ENCODE measurements around the gene TMC5. TPM values are rescaled to one million over a fixed set of nuclear protein-coding genes. Genes with fewer than 3 reads are reported as not detected.

Gene TMC5
- total RNA-seq, 6 experiments from 2014 or later = 0.06 TPM; not detected in 5

DNA sequence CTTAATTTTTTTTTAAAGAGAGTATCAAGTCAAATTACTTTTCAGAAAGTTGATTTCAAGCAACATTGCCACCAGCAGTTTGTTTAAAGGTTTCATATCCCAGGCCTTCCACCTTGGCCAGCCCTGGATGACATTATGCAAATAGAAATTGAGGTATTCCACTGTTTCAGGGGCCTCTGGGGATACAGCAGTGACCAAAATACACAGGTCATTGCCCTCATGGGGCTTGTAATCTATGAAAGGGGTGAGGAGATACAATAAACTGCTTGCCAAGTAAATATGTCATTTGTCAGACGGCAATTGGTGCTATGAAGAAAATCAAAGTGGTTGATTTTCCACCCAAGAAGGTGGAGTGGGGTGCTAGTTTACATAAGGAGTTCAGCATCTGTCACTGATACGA, 37.8 kb upstream of the TMC5 start:
- Mint-ChIP-seq H3K27me3 (ENCODE audit: insufficient read depth) (peaks cover 4% of the 10 kb centered on the region), H3K36me3 (ENCODE audit: low read depth) (no peaks in the 10 kb centered on the region), H3K4me3 (no peak overlapping the region), H3K9me3 (no peaks in the 10 kb centered on the region), H3K4me1 (ENCODE audit: low read depth) (no peaks in the 10 kb centered on the region), H3K27ac (no peak overlapping the region)
- DNase-seq = no peak
- TF ChIP-seq, protein P1, sequence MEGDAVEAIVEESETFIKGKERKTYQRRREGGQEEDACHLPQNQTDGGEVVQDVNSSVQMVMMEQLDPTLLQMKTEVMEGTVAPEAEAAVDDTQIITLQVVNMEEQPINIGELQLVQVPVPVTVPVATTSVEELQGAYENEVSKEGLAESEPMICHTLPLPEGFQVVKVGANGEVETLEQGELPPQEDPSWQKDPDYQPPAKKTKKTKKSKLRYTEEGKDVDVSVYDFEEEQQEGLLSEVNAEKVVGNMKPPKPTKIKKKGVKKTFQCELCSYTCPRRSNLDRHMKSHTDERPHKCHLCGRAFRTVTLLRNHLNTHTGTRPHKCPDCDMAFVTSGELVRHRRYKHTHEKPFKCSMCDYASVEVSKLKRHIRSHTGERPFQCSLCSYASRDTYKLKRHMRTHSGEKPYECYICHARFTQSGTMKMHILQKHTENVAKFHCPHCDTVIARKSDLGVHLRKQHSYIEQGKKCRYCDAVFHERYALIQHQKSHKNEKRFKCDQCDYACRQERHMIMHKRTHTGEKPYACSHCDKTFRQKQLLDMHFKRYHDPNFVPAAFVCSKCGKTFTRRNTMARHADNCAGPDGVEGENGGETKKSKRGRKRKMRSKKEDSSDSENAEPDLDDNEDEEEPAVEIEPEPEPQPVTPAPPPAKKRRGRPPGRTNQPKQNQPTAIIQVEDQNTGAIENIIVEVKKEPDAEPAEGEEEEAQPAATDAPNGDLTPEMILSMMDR (IDR thresholded peaks at IDR 0.05) = no peak

DNA sequence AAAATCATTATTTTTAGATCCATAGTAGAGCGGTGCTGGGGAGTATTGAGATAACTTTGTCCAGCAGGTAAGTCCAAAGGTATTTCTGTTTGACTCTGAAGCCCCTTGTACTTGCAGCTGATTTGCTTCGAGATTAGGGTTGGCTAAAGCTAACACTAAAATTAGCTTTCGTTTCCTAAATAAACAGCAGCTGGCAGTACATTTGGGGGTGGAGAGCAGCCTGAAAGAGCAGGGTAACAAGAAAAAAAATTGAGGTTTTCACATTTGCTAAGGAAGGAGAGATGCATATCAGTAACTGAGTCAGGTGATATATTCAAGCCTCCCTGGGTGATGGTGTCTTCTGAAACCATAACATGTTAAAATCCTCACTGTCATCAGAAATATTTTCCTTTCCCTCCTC, 37.4 kb upstream of the TMC5 start:
- H3K4me3 Mint-ChIP-seq = no peak overlapping the region
- H3K4me1 Mint-ChIP-seq (ENCODE audit: low read depth) = no peaks in the 10 kb centered on the region
- no peaks in the 10 kb centered on the region for H3K36me3 Mint-ChIP-seq (ENCODE audit: low read depth)
- H3K9me3 Mint-ChIP-seq = no peaks in the 10 kb centered on the region
- H3K27me3 Mint-ChIP-seq (ENCODE audit: insufficient read depth) = peaks cover 4% of the 10 kb centered on the region
- no peak for DNase-seq
- TF ChIP-seq, protein P1 (IDR thresholded peaks at IDR 0.05) = no peak
- H3K27ac Mint-ChIP-seq = no peak overlapping the region

DNA sequence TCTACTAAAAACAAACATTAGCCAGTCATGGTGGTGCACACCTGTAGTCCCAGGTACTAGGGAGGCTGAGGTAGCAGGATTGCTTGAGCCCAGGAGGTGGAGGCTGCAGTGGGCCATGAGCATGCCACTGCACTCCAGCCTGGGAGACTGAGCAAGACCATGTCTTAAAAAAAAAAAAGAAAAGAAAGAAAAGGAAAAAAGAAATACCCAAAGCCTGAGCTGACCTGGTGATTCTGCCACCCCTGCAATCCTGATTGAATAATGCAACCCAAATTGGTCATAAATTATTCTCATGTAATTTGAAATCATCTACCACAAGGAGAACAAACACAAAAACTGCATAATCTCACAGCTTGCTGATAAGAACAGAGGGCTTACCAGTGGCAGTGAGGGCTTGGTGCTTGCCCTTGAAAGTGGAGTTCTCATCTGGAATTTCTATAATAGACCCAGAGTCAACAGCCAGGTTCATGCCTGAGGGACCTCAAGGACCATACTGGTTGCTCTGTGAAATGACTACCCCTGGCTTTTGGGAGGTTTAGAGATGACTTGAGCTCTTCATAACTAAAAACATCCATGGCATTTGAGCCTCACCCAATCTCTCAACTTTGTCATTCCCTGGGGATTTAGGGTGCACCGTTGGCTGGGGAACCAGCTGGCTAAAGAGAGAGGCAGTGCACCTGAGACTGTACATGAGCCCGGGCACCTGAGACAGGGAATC, 35.4 kb upstream of the TMC5 start:
- Mint-ChIP-seq H3K4me1 (ENCODE audit: low read depth) (no peaks in the 10 kb centered on the region), H3K36me3 (ENCODE audit: low read depth) (no peaks in the 10 kb centered on the region), H3K27ac (no peak overlapping the region), H3K27me3 (ENCODE audit: insufficient read depth) (peaks cover 4% of the 10 kb centered on the region), H3K9me3 (no peaks in the 10 kb centered on the region), H3K4me3 (no peak overlapping the region)
- TF ChIP-seq, protein P1 (IDR thresholded peaks at IDR 0.05) = no peak
- no peak for DNase-seq

DNA sequence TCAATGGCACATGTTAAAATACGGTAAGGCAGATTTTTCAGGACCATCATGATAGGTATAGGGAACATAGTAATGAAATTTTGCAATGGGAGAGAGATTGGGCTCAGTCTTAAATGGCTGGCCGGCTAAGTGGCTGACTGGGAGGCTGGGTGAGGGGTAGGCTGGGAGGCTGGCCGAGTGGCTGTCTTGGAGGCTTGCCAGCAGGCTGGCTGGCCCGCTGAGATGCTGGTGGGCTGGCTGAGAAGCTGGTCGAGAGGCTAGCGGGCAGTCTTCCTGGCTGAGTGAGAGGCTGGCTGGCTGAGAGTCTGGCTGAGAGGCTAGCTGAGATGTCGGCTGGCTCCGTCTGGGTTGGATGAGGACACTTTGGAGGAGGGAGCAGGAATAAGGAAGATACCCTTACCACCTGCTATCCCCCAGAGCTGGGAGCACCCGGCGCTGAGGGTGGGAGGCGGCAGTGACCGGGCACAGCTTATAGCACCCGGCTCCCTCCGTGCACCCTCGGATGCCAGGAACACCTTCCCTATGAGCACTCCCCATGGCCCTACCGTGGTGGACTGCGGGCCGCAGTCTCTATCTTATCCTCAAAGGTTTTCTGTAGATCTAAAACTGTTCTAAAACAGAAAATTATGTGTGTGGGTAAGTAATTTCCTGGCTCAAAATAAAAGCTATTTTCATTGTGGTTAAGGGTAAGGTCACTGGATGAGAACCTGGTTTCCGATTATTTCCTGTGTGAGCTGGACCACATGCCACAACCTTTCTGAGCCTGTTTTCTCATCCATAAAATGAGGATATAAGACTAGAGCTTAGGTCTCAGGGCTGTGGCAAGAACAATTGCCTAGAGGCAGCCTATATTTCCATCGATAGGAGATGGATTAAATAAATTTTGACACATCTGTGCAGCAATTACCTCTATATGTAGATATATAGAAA, 34.5 kb upstream of the TMC5 start:
- Mint-ChIP-seq H3K36me3 (ENCODE audit: low read depth) (no peaks in the 10 kb centered on the region), H3K4me1 (ENCODE audit: low read depth) (no peaks in the 10 kb centered on the region), H3K27me3 (ENCODE audit: insufficient read depth) (peaks cover 4% of the 10 kb centered on the region), H3K4me3 (no peak overlapping the region), H3K9me3 (no peaks in the 10 kb centered on the region), H3K27ac (no peak overlapping the region)
- TF ChIP-seq, protein P1 (IDR thresholded peaks at IDR 0.05) = no peak
- no peak for DNase-seq

DNA sequence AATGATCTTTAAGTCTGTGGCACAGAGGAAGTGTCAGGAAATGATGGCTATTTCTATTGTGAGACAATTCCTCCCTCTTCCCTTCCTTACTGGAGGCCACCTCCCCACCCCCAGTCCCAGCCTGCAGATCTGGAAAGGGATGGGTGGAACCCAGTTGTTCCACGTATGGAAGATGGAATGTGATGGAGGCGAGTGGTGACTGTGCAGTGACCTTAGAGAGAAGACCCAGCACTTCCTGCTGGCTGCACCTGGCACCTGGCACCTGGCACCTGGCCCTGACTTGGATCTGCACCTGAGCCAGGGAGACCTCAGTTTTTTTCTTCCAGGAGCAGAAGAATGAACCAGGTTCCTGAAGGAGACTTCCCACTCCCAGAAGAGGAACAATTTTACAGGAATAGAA, 33.0 kb upstream of the TMC5 start:
- H3K27ac Mint-ChIP-seq = no peak overlapping the region
- DNase-seq = no peak
- H3K4me1 Mint-ChIP-seq (ENCODE audit: low read depth) = no peaks in the 10 kb centered on the region
- H3K4me3 Mint-ChIP-seq = no peak overlapping the region
- no peaks in the 10 kb centered on the region for H3K9me3 Mint-ChIP-seq
- peaks cover 4% of the 10 kb centered on the region for H3K27me3 Mint-ChIP-seq (ENCODE audit: insufficient read depth)
- no peaks in the 10 kb centered on the region for H3K36me3 Mint-ChIP-seq (ENCODE audit: low read depth)
- TF ChIP-seq, protein P1 (IDR thresholded peaks at IDR 0.05) = no peak
